H9 (cell line): ENCODE results near the gene PDHX. TPM values are rescaled to one million over a fixed set of nuclear protein-coding genes. Genes with fewer than 3 reads are reported as not detected.

ENCODE experiments used
- DNase-seq: peaks from one replicate; pipeline ENCODE4 v3.0.0-alpha.2; 2017
- H2AFZ ChIP-seq: one replicate; pipeline ENCODE4 v1.6.1; 2013; ENCODE audit warnings: mild to moderate bottlenecking, low read length, control low read depth, moderate library complexity
- H2AK5ac ChIP-seq: 2 replicates; pipeline ENCODE4 v1.6.1; 2013; ENCODE audit warnings: low read length, control low read depth, mixed read lengths; ENCODE audit not compliant: insufficient read length
- H2BK120ac ChIP-seq: one replicate; pipeline ENCODE4 v1.6.1; 2013; ENCODE audit warnings: low read depth, mild to moderate bottlenecking, low read length, control low read depth, inconsistent platforms; ENCODE audit not compliant: poor library complexity, severe bottlenecking
- H2BK12ac ChIP-seq: 2 replicates; pipeline ENCODE4 v1.6.1; 2013; ENCODE audit warnings: low read length, control low read depth, mixed read lengths, low read depth; ENCODE audit not compliant: insufficient read length
- H2BK15ac ChIP-seq: 2 replicates; pipeline ENCODE4 v1.6.1; 2013; ENCODE audit warnings: low read depth, low read length, control low read depth
- H2BK20ac ChIP-seq: one replicate; pipeline ENCODE4 v1.6.1; 2013; ENCODE audit warnings: low read depth, mild to moderate bottlenecking, low read length, control low read depth, inconsistent platforms; ENCODE audit not compliant: poor library complexity, severe bottlenecking
- H2BK5ac ChIP-seq: 2 replicates; pipeline ENCODE4 v1.6.1; 2013; ENCODE audit warnings: low read length, control low read depth, mixed read lengths; ENCODE audit not compliant: insufficient read length
- H3K14ac ChIP-seq: 2 replicates; pipeline ENCODE4 v1.6.1; 2013; ENCODE audit warnings: low read length, control low read depth; ENCODE audit not compliant: insufficient read depth
- H3K18ac ChIP-seq: 2 replicates; pipeline ENCODE4 v1.6.1; 2013; ENCODE audit warnings: low read depth, mild to moderate bottlenecking, mixed read lengths, low read length, control low read depth; ENCODE audit not compliant: insufficient read length
- H3K23ac ChIP-seq: 2 replicates; pipeline ENCODE4 v1.6.1; 2013; ENCODE audit warnings: low read length, control low read depth, mixed read lengths, low read depth; ENCODE audit not compliant: insufficient read length
- H3K23me2 ChIP-seq: 2 replicates; pipeline ENCODE4 v1.6.1; 2013; ENCODE audit warnings: low read depth, mild to moderate bottlenecking, mixed read lengths, low read length, control low read depth; ENCODE audit not compliant: insufficient read length, poor library complexity, severe bottlenecking
- H3K27ac ChIP-seq: 2 replicates; pipeline ENCODE4 v1.5.1; 2013; ENCODE audit warnings: low read length, control low read depth, mixed read lengths, low read depth; ENCODE audit not compliant: insufficient read length
- H3K27me3 ChIP-seq: 2 replicates; pipeline ENCODE4 v1.6.1; 2013; ENCODE audit warnings: low read length, control low read depth, inconsistent platforms; ENCODE audit not compliant: insufficient read depth
- H3K4ac ChIP-seq: 2 replicates; pipeline ENCODE4 v1.6.1; 2013; ENCODE audit warnings: low read depth, mild to moderate bottlenecking, control low read depth, inconsistent platforms, low read length, moderate library complexity
- H3K4me1 ChIP-seq: 2 replicates; pipeline ENCODE4 v1.6.1; 2013; ENCODE audit warnings: low read length, control low read depth, inconsistent platforms; ENCODE audit not compliant: insufficient read depth
- H3K4me2 ChIP-seq: 2 replicates; pipeline ENCODE4 v1.6.1; 2013; ENCODE audit warnings: low read length, control low read depth, mixed read lengths; ENCODE audit not compliant: insufficient read length, insufficient read depth
- H3K56ac ChIP-seq: 2 replicates; pipeline ENCODE4 v1.6.1; 2013; ENCODE audit warnings: low read depth, mild to moderate bottlenecking, mixed read lengths, low read length, control low read depth; ENCODE audit not compliant: insufficient read length
- H3K79me1 ChIP-seq: 2 replicates; pipeline ENCODE4 v1.6.1; 2013; ENCODE audit warnings: low read depth, mild to moderate bottlenecking, moderate library complexity, low read length, control low read depth, inconsistent platforms; ENCODE audit not compliant: insufficient read depth, poor library complexity, severe bottlenecking
- H3K79me2 ChIP-seq: 2 replicates; pipeline ENCODE4 v1.6.1; 2013; ENCODE audit warnings: low read length, control low read depth, inconsistent platforms; ENCODE audit not compliant: insufficient read depth
- H3K9ac ChIP-seq: 2 replicates; pipeline ENCODE4 v1.6.1; 2013; ENCODE audit warnings: low read length, control low read depth, mixed read lengths; ENCODE audit not compliant: insufficient read length; ENCODE audit errors: extremely low read depth
- H3K9me3 ChIP-seq: one replicate; pipeline ENCODE4 v1.6.1; 2013; ENCODE audit warnings: low read depth, low read length, inconsistent platforms; ENCODE audit not compliant: control insufficient read depth
- H3T11ph ChIP-seq: one replicate; pipeline ENCODE4 v1.6.1; 2013; ENCODE audit warnings: mild to moderate bottlenecking, low read length, control low read depth, inconsistent platforms
- H4K20me1 ChIP-seq: one replicate; pipeline ENCODE4 v1.6.1; 2013; ENCODE audit not compliant: control insufficient read depth, insufficient read length, insufficient read depth
- H4K5ac ChIP-seq: 2 replicates; pipeline ENCODE4 v1.6.1; 2013; ENCODE audit warnings: low read depth, mild to moderate bottlenecking, mixed read lengths, low read length, control low read depth; ENCODE audit not compliant: insufficient read length
- H4K8ac ChIP-seq: replicated peaks from 2 replicates; pipeline ENCODE4 v1.6.1; 2013; ENCODE audit warnings: low read length, control low read depth, mixed read lengths, low read depth; ENCODE audit not compliant: insufficient read length
- H4K91ac ChIP-seq: 2 replicates; pipeline ENCODE4 v1.6.1; 2013; ENCODE audit warnings: low read depth, mild to moderate bottlenecking, moderate library complexity, mixed read lengths, low read length, control low read depth; ENCODE audit not compliant: insufficient read length
- H3K27ac Mint-ChIP-seq, 3 experiments: 2 replicates in 2 of 3; 3 replicates in 1 of 3; pipeline ENCODE4 v1.8.0; 2020 to 2021; ENCODE audit warnings: mixed read lengths in 3 of 3, mild to moderate bottlenecking in 1 of 3, moderate library complexity in 1 of 3
- H3K27me3 Mint-ChIP-seq: 2 replicates; pipeline ENCODE4 v1.8.0; 2021; ENCODE audit warnings: low read depth, mild to moderate bottlenecking, moderate library complexity, mixed read lengths
- H3K36me3 Mint-ChIP-seq, 3 experiments: 2 replicates in 2 of 3; 3 replicates in 1 of 3; pipeline ENCODE4 v1.8.0; 2020 to 2021; ENCODE audit warnings: low read depth in 3 of 3, mixed read lengths in 3 of 3; ENCODE audit not compliant: insufficient read depth in 1 of 3
- H3K4me1 Mint-ChIP-seq, 2 experiments: 2 replicates each; pipeline ENCODE4 v1.8.0; 2020; ENCODE audit warnings: mixed read lengths in 2 of 2
- H3K4me3 Mint-ChIP-seq, 2 experiments: 2 replicates in 1 of 2; 3 replicates in 1 of 2; pipeline ENCODE4 v1.8.0; 2020 to 2021; ENCODE audit warnings: mild to moderate bottlenecking in 2 of 2, mixed read lengths in 2 of 2, moderate library complexity in 1 of 2
- H3K9me3 Mint-ChIP-seq, 2 experiments: 2 replicates in 1 of 2; 3 replicates in 1 of 2; pipeline ENCODE4 v1.8.0; 2020; ENCODE audit warnings: mild to moderate bottlenecking in 2 of 2, mixed read lengths in 2 of 2, moderate library complexity in 1 of 2
- CTCF ChIP-seq: fragments of 200-600 bp; sonication (generic); conservative IDR thresholded peaks from 3 replicates; pipeline ENCODE4 v1.8.0; 2021; ENCODE audit warnings: antibody characterized with exemption, mild to moderate bottlenecking
- WGBS: extraction: QIAGEN DNeasy Blood & Tissue Kit; methylation state at CpG from one replicate; pipeline ENCODE4 v1.1.7; 2013; ENCODE audit warnings: missing lambda C conversion rate, low lambda C conversion rate, mixed read lengths; ENCODE audit not compliant: insufficient read length; ENCODE audit errors: extremely low coverage; 5-methylcytosine and 5-hydroxymethylcytosine counted together
- total RNA-seq: library from RNA; stranded (reverse); gene quantifications from 2 replicates; pipeline ENCODE4 v1.2.1, GENCODE V29; 2021

Gene PDHX
- total RNA-seq, 1 experiment from 2014 or later = 40.1 TPM

- H3K56ac ChIP-seq = no peak overlapping the region
- no peaks in the 10 kb centered on the region for H3K4me1 ChIP-seq
- H3T11ph ChIP-seq = no peak overlapping the region
- DNase-seq = no peak
- no peak overlapping the region for H3K14ac ChIP-seq
- H3K4me2 ChIP-seq = no peak overlapping the region
- no peak overlapping the region for H4K8ac ChIP-seq
- H3K23me2 ChIP-seq = no peaks in the 10 kb centered on the region
- no peak overlapping the region for H2BK5ac ChIP-seq
- H2BK15ac ChIP-seq = no peak overlapping the region
- H3K9me3 ChIP-seq = no peaks in the 10 kb centered on the region
- H3K36me3 Mint-ChIP-seq = no peaks in the 10 kb centered on the region
- no peak overlapping the region for H2AK5ac ChIP-seq
- H3K4me1 Mint-ChIP-seq = no peaks in the 10 kb centered on the region
- no peaks in the 10 kb centered on the region for H3K79me1 ChIP-seq
- H3K18ac ChIP-seq = no peak overlapping the region
- no peaks in the 10 kb centered on the region for H3K9me3 Mint-ChIP-seq
- H2BK20ac ChIP-seq = no peak overlapping the region
- H3K9ac ChIP-seq = no peak overlapping the region
- H3K4ac ChIP-seq = no peak overlapping the region
- H4K91ac ChIP-seq = no peak overlapping the region
- no peak overlapping the region for H2BK12ac ChIP-seq
- no peak overlapping the region for H2BK120ac ChIP-seq
- H3K27ac Mint-ChIP-seq = no peak overlapping the region
- no CpG with 5 or more reads among the region's 4 CpGs for WGBS
- H4K5ac ChIP-seq = no peak overlapping the region
- no peaks in the 10 kb centered on the region; the same call in 1 of the 2 replicates for H3K27me3 Mint-ChIP-seq
- no peak for TF ChIP-seq CTCF
- H2AFZ ChIP-seq = no peak overlapping the region
- no peaks in the 10 kb centered on the region for H4K20me1 ChIP-seq
- H3K27ac ChIP-seq = no peak overlapping the region
- no peak overlapping the region for H3K4me3 Mint-ChIP-seq
- H3K79me2 ChIP-seq = no peaks in the 10 kb centered on the region
- H3K23ac ChIP-seq = no peak overlapping the region
- no peaks in the 10 kb centered on the region for H3K27me3 ChIP-seq
Observed at GRCh38 chr11:34999453-34999852, 83.0 kb downstream of the PDHX start.
